ENCODE measurements around the gene PIGK.

PIGK gene

DNA sequence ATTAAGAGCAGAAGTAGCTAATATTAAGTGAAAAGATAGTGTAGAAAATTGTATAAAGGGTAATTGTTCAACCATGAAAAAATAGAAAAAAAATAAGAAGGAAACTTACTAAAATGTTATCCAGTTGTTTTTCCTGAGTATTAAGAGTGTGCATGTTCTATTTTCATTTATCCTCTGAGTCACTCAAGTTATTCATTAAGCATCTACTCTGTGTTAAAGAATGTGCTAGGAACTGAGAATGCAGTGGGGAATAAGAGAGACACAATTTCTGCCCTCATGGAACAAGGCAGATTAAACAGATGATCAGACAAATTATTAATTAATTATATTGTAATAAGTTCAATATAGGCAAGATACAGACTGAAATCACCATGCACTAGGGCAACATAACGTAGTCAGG lies 10.8 kb upstream of the PIGK start:
- H3K4me3 ChIP-seq (ENCODE audit: low read depth, low read length) = no peak overlapping the region
- no peaks in the 10 kb centered on the region for H3K9me3 ChIP-seq (ENCODE audit: severe bottlenecking)
- no peaks in the 10 kb centered on the region for H3K27me3 ChIP-seq (ENCODE audit: insufficient read depth, low read depth, severe bottlenecking)
- DNase-seq = no peak
- TF ChIP-seq, protein P1, sequence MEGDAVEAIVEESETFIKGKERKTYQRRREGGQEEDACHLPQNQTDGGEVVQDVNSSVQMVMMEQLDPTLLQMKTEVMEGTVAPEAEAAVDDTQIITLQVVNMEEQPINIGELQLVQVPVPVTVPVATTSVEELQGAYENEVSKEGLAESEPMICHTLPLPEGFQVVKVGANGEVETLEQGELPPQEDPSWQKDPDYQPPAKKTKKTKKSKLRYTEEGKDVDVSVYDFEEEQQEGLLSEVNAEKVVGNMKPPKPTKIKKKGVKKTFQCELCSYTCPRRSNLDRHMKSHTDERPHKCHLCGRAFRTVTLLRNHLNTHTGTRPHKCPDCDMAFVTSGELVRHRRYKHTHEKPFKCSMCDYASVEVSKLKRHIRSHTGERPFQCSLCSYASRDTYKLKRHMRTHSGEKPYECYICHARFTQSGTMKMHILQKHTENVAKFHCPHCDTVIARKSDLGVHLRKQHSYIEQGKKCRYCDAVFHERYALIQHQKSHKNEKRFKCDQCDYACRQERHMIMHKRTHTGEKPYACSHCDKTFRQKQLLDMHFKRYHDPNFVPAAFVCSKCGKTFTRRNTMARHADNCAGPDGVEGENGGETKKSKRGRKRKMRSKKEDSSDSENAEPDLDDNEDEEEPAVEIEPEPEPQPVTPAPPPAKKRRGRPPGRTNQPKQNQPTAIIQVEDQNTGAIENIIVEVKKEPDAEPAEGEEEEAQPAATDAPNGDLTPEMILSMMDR (IDR thresholded peaks at IDR 0.05; ENCODE audit: low read depth, low read length) = no peak
- no peaks in the 10 kb centered on the region for H3K36me3 ChIP-seq
- no peak overlapping the region for H3K27ac ChIP-seq

DNA sequence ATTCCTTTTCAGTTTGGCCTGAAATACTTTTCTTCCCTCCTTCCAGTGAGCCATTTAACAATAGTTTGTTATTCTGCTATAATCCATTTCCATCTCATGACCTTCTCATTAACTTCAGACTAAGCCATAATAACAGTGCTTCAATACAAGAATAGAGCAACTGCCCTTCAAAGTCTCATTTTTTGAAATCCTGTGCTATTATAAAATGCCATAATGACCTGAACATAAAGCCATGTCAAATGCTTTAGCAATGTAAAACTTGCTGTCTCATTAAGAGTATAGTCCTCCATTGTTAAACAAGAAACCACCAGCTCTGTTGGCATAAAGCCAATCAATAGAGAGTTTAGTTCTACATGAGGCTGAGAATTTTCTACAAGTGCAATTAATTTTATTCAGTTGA lies 9.6 kb upstream of the PIGK start:
- TF ChIP-seq, protein P1 (IDR thresholded peaks at IDR 0.05; ENCODE audit: low read depth, low read length) = no peak
- H3K4me3 ChIP-seq (ENCODE audit: low read depth, low read length) = no peak overlapping the region

DNA sequence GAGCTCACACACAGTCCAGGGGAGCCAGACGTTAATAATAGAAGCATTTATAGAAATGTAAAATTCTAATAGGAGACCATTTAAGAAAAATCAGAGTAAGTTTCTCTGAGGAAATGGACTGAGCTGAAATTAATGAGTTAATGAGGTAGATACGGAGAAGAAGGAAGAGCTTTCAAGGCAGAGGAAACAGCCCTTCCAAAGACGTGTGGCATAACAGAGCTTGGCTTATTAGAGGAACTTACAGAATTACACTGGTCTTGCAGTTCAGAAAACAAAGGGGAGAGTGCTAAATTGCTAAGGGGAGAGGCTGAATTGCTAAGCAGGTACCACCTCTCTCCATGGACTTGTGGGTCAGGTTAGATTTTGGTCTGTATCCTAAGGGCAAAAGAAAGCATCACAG lies 8.2 kb upstream of the PIGK start:
- Histone ChIP-seq H3K27me3 (ENCODE audit: insufficient read depth, low read depth, severe bottlenecking) (no peaks in the 10 kb centered on the region), H3K36me3 (no peaks in the 10 kb centered on the region), H3K27ac (no peak overlapping the region), H3K9me3 (ENCODE audit: severe bottlenecking) (no peaks in the 10 kb centered on the region), H3K4me3 (ENCODE audit: low read depth, low read length) (no peak overlapping the region)
- TF ChIP-seq, protein P1 (IDR thresholded peaks at IDR 0.05; ENCODE audit: low read depth, low read length) = no peak
- no peak for DNase-seq

More for the DNA sequence above, 9.6 kb upstream of the PIGK start:
- Histone ChIP-seq H3K27me3 (ENCODE audit: insufficient read depth, low read depth, severe bottlenecking) (no peaks in the 10 kb centered on the region), H3K9me3 (ENCODE audit: severe bottlenecking) (no peaks in the 10 kb centered on the region), H3K27ac (no peak overlapping the region), H3K36me3 (no peaks in the 10 kb centered on the region)
- no peak for DNase-seq

DNA sequence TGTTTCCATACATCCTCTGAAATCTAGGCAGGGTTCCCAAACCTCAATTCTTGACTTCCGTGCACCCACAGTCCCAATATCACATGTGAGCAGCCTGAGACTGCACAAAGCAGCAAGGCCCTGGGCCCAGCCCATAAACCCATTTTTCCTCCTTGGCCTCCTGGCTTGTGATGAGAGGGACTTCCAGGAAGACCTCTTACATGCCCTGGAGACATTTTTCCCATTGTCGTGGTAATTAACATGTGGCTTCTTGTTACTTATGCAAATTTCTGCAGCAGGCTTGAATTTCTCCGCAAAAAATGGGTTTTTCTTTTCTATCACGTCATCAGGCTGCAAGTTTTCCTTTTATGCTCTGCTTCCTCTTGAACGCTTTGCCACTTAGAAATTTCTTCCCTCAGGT lies 3.3 kb upstream of the PIGK start:
- TF ChIP-seq, protein P1 (IDR thresholded peaks at IDR 0.05; ENCODE audit: low read depth, low read length) = no peak
- Histone ChIP-seq H3K4me3 (ENCODE audit: low read depth, low read length) (no peak overlapping the region), H3K27ac (no peak overlapping the region), H3K9me3 (ENCODE audit: severe bottlenecking) (no peaks in the 10 kb centered on the region), H3K36me3 (peaks cover 4% of the 10 kb centered on the region), H3K27me3 (ENCODE audit: insufficient read depth, low read depth, severe bottlenecking) (no peaks in the 10 kb centered on the region)
- no peak for DNase-seq

DNA sequence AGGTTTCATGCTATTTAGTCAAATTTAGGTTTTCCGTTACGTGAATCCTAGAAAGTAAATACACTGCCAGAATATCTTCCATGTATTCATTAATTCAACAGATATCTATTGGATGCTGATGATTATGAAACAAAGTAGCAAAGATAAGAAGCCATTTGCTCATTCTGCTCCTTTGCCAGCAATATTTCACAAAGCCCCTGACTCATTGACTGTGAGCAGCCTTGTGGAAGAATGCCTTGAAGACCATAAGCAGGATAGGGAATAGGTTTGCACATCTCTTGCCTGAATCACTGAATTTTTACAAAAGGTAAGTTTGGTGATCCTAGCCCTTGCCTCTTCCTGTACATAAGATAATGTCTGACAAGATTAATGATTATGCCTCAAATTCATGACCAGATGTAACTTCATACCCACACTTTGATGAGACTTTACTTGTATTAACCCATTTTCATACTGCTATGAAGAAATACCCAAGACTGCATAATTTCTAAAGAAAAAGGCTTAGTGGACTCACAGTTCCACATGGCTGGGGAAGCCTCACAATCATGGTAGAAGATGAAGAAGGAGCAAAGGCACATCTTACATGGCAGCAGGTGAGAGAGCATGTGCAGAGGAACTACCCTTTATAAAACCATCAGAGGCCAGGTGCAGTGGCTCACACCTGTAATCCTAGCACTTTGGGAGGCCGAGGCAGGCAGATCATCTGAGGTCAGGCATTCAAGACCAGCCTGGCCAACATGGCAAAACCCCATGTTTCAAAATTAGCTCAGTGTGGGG lies 1.6 kb upstream of the PIGK start:
- Histone ChIP-seq H3K4me3 (ENCODE audit: low read depth, low read length) (no peak overlapping the region), H3K36me3 (peaks cover 4% of the 10 kb centered on the region), H3K27me3 (ENCODE audit: insufficient read depth, low read depth, severe bottlenecking) (no peaks in the 10 kb centered on the region), H3K9me3 (ENCODE audit: severe bottlenecking) (no peaks in the 10 kb centered on the region), H3K27ac (no peak overlapping the region)
- DNase-seq = no peak
- TF ChIP-seq, protein P1 (IDR thresholded peaks at IDR 0.05; ENCODE audit: low read depth, low read length) = no peak
